NCI-H1417 treated with DMSO at 0.1 percent for 48 hours (cell line): Measurements from ENCODE around the gene PCDH15.

ENCODE experiments used
- DNase-seq: peaks from one replicate; lab custom pipeline; 2025; lab: John Stamatoyannopoulos, UW

The PCDH15 gene

DNA sequence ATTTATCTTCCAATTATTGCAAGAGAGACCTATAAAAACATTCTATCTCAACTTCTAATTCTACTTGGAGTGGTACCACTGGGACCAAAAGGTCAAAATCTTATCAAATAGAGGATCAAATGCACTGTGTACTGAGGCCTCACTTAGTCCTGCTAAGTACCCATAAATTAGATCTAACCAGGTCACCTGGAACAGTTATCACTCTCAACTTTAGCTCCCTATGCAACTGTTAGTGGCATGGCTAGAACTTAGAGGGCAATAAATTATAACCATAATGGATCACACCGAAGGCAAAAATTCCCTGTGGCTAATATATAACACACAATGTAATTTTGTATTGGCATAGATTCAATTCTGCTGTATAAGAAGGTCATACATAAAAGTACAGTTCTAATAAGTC, 428.9 kb downstream of the PCDH15 start:
- DNase-seq, result no peak

DNA sequence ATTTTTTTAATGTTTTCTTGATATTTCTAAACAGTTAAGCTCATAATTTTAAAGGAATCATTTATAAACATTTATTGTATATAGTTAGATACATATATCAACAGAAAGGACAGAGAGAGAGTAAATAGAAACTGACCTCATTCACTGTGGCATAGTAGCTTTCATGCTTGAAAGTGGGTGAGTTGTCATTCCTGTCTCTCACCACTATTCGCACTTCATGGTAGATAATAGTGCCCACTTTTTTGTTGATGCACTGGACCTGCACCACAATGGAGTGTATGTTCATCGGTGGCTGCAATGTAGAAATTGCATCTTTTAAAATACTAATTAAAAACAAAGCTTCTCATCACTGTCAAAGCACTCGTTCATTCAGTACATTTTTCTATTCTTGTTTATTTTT, 432.0 kb downstream of the PCDH15 start:
- DNase-seq, result no peak

DNA sequence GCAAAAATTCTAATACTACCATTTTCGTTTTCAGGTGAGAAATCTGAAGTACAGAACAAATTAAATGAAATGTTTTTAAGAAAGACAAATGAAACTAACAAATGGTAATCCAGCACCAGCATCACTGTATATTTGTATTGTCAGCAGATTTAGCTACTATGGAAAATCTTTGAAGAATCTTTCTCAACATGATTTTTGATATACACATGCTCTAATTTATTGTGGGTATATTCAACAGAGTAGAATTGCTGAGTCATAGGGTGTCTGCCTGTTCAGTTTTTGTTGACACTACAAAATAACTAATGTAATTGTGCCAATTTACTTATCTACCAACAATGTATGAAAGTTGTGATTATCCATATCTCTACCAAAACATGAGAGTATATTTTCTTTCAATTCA, 437.6 kb downstream of the PCDH15 start:
- no peak for DNase-seq

DNA sequence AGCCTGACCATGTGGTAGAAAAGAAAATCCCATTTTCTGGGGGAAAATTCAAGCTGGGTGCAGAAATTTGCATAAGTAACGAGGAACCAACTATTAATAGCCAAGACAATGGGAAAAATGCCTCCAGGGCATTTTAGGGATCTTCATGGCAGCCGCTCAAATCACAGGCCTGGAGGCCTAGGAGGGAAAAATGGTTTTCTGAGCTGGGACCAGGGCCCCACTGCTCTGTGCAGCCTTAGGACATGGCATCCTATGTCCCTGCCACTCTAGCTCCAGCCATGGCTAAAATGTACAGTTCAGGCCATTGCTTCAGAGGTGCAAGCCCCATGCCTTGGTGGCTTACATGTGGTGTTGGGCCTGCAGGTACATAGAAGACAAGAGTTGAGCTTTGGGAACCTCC, 459.0 kb downstream of the PCDH15 start:
- no peak for DNase-seq

DNA sequence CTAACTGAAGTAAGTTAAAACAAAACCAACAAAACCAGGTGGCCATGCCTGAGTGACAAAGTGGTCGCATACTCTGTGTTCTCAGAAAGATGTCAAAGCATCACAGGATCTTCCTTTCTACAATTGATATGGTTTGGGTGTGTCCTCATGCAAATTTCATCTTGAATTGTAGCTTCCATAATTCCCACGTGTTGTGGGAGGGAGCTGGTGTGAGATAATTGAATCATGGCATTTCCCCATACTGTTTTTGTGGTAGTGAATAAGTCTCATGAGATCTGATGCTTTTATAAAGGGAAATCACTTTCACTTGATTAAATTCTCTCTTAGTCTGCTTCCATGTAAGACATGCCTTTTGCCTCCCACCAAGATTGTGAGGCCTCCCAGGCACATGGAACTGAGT, 465.7 kb downstream of the PCDH15 start:
- DNase-seq, result no peak

DNA sequence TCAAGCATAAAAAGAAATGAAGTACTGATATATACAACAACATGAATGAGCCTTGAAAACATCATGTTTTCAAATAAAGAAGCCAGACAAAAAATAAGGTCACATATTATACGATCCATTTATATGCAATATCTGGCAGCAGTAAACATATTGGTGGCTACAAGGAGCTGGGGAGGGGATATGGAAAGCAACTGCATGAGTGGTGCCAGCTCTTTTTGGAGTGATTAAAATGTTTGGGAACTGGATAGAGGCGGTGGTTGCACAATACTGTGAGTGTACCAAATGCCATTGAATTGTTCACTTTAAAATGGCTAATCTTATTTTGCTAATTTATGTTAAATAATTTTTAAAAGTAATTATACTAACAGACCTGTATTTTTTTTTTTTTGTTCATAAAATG, 481.7 kb downstream of the PCDH15 start:
- DNase-seq, result no peak

DNA sequence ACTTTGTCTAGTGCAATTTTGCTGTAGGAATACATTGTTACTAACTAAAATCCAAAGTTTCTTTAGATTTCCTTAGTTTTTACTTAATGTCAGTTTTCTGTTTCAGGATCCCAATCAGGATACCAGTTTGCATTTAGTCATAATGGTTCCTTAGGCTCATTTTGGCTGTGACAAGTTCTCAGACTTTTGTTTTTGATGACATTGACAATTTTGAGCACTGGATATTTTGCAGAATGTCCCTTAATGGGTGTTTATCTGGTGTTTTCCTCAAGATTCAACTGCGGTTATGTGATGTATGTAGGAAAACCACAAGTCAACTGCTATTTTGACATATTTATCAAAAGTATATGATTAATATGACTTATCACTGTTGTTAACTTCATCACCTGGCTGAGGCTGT, 482.6 kb downstream of the PCDH15 start:
- DNase-seq, result no peak

DNA sequence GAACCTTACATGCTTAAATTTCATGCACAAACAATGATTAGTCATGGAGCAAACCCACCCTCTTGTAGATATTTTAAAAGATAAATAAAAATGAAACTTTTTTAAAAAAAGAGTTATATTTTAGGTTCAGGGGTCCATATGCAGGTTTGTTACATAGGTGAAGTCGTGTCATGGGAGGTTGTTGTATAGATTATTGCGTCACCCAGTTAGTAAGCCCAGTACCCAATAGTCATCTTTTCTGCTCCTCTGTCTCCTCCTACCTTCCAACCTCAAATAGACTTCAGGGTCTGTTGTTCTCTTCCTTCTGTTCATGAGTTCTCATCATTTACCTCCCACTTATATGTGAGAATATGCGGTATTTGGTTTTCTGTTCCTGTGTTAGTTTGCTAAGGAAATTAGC, 486.6 kb downstream of the PCDH15 start:
- DNase-seq, result no peak

DNA sequence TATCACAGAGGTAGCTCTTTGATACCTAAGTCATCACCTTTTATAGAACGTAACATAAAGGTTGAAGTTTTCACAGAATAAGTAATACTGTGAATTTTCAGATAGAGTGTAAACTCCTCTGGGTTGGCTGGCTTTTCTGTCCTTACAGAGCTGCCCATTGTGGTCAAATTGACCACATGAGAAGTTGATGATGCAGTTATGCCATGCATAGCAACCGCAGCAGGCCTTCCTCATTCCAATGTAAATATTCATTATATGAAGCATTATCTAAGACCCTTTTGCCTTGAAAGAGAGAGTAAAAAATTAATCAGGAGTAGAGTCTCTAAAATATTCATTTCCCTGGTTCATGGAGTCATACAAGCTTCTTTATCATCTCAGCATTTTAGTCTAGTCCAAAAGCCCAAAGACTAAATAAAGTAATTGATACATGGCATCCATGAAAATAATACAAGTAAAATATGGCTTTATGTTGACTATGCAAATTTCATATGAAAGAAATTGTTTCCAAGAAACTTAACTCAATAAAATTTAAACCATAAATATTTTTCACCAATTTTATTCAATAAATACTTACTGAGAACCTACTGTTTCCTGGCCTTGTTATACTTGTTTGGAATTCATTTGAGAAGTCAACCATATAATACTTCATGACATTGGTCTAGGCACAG, 516.4 kb downstream of the PCDH15 start:
- DNase-seq, result no peak

DNA sequence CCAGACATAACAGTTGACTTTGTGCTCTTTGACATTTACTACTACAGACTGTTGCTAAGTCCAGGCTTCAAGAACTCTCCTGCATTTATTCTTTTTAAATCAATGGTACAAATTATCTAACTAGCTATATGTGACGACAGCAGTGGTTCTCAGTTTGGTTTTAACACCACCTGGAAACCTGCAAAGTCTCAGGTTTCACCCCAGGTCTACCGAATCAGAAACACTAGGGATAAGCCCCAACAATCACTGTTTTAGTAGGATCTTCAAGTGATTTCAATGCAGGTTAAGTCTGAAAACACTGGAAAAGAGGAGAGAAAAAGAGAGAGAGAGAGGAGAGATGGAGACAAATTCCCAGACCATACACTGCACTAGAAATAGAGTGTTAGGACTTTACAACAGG, 519.0 kb downstream of the PCDH15 start:
- no peak for DNase-seq

DNA sequence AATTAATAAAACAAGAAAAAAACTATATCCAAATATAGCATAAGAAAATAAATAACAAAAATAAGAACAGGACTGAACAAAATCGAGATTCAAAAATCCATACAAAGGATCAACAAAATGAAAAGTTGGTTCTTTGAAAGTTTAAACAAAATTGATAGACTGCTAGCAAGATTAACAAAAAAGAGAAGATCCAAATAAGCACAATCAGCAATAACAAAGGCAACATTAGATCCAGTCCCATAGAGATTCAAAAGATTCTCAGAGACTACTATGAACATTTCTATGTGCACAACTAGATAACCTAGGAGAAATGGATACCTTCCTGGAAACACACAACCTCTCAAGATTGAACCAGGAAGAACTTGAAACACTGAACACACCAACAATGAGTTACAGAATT, 534.6 kb downstream of the PCDH15 start:
- no peak for DNase-seq

DNA sequence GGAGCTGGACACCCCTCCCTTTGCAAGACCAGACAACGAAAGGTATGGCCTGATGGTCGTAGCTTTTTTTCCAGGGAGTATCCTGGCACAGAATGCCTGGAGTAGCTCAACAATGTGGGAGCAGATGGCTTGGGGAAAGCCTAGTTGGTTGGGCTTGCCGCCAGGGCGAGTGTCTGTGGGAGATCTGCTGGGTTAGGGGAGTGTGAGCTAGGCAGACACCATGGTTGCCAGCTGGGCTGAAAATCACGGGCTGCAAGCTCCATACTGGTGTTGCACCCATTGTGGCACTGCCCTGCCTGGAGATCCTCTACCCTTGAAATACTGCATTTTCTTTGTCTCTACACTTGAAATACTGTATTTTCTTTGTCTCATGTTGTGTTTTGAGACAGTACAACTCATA, 538.3 kb downstream of the PCDH15 start:
- no peak for DNase-seq

DNA sequence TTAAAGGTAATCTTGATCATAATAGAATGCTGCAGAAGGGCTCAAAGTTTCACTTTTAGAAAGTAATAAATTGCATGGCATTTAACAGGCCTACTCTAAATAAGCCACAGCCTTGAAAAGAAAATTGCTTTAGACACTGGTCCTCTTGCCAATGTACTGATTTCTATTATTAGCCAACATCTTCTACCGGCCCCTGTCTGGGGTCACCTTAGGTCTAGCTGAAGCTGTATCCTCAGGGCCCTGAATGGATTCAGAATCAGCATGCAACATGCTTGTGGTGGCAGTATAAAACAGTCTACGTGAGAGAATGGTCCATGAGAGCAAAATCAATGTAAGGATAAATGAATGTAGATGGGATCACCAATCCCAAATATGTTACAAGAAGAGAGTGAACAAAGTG, 541.9 kb downstream of the PCDH15 start:
- no peak for DNase-seq

DNA sequence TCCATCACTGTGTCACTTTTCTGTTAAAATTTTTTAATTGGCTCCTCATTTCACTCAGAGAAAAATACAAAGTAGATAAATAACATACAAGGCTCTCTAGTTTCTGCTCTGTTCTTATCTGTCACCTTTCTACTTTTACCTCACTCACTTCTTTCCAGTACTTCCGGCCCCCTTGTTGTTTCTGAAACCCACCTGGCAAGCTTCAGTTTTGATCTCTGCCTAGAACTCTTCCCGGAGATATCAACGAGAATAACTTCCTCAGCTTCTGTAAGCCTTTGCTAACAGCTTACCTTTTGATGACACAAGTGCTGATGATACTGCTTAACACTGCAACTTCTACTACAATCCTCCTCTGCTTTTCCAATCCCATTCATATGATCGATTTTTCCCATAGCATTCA, 566.2 kb downstream of the PCDH15 start:
- no peak for DNase-seq

DNA sequence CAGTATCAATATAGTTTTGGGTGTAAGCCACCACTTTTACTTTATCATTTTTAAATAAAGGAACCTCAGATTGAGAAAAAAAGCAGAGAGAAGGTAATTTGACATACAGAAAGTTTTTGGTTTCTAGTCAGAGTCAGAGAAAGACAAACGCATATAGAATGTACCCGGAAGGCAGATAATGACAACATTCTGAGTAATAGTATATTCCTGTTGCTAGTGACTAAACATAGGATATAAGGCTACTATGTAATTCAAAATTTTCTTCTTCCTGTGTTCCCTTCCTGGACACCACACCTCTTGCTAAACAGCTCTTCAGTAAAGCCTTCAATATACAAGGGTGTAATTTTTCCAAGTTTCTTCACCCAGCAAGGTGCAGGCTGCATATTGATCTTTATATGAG, 597.6 kb downstream of the PCDH15 start:
- no peak for DNase-seq

DNA sequence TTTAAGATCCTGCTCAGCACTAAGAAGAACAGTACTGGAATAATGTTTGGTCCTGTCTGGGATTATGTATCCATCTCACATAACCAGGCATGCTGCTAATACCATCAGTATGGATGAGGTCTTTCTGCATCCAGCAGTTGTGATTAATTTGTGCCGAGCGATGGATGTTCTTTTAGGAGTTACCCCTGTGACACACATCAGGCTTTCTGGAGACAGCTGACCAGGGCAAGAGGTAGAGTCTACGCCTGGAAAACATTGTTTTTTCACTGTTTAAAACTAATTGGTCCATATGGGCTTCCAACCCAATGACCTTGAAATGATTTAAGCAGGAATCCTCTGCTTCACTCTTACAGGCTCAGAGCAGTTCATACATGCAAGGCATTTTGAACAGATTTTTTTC, 603.0 kb downstream of the PCDH15 start:
- DNase-seq, result no peak

DNA sequence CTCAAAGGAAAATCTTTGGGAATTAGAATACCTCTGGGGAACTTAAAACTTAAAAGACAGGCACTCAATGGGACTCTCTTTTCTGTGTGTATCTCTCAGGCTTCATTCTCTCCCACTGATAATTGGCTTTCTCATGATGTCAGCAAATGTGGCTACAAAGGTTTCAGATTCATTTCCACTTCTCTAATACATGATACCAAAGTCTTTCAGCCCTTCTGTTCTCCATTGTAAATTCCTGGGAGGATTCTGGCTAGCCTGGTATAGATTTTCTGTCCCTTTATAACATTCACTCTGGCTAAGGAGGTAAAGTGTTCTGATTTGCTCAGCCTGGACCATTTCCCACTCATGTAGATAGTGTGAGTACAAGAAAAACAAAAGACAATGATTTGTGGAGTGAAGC, 606.2 kb downstream of the PCDH15 start:
- no peak for DNase-seq

DNA sequence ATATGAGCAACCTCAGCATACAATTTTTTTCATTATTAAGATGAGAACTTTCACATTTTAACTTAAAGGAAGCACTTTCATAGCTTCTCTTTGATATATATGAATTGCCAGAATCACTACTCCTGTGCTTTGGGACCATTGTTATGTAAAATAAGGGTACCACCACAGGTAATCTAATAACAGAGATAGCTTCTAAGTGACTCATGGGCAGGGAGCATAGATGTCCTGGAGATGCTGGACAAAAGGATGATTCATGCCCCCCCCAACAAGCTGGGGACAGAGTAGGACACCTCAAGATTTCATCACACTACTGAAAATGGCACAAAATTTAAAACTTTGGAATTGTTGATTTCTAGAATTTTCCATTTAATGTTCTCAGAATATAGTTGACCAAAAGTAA, 641.1 kb downstream of the PCDH15 start:
- DNase-seq, result no peak

DNA sequence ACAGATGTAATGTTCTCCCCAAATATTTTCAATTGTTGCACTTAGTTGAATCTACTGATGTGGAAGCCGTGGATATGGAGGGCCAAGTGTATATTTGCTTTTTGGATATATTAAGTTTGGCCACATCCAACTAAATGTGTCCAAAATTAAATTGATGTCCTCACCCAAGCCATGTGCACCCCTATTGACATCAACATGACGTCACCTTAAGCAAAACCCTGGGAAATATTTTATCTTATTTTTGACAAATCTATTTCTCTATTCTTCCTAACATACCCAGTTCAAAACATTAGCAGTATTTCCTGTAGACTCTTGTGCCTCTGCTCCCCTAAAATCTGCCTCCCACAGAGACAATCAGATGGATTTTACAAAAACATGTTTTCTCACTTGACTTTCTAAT, 652.5 kb downstream of the PCDH15 start:
- DNase-seq, result no peak

DNA sequence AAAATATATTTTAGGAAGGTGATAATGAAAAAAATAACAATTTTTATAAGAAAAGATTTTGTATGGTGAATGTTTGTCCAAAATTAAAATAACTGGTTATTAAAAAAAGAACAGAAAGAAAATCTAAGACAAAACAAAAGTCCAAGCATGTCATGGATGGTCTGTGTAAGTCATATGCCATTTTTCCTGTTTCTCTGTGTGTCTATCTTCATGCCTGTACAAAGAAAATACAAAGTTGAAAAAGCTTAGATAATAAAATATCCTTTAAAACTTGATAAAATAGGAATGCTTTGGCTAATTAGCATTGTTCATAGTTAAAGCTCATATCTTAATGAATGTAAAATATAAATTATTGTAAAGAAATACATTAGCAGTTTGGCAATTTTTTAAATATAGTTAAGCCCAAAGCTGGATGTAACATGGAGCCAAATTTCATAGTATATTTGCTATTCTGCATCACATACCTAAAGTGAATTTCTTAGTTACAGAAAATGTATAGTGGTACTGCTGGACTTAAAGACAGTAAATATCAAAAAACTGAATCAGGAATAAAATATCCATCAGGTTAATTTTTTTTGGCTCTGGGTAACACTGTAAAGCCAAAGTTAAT, 661.1 kb downstream of the PCDH15 start:
- no peak for DNase-seq

DNA sequence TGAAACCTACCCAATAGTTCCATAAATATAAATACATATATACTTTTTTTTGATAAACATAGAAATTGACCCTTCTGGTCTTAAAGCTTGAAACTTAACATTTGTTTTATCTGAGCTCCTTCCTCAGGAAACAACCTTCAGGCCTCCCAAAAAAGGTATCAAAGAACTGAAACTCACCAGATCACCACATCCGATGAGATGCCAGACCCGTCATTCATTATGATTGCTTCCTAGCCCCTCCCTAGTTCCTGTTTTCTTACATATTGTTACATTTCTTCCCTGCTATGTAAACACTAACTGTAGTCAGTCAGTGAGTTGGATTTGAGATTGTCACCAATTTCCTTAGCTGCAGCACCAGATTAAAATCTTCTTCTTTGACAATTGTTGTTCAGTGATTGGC, 663.6 kb downstream of the PCDH15 start:
- no peak for DNase-seq

DNA sequence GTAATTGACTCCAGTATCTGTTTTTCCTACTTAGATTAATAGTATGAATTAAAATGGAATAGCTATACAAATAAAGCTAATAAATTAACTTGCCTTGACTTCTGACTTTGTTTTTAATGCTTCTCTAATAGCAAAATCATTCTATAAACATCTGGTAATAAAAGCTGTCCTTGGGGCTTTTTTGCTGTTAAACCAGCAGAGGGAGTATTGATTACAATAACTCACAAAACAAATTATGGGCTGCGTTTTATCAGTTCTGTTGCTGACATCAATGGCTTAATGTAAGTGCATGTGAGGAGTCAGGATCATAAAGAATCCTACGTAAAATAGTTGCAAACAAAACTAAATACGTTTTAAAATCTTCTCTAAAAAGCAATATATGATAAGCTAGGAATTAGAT, 667.8 kb downstream of the PCDH15 start:
- no peak for DNase-seq

DNA sequence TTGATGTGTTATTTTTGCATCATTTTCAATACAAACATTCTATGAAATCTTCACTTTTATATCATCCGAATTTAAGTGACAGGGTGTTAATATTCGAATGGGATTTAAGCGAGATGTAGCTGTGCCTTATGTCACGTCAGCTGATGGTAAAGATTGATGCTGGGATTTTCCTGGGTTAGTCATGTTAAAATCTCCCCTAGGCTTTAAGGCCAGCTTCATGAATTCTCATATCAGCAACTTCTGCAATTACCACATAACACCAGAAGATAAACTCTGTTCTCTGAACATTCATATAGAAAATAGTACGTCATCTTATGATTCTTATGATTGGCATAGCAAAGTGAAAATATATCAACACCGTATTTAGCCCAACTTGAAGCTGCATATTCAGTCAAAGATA, 669.2 kb downstream of the PCDH15 start:
- DNase-seq, result no peak

DNA sequence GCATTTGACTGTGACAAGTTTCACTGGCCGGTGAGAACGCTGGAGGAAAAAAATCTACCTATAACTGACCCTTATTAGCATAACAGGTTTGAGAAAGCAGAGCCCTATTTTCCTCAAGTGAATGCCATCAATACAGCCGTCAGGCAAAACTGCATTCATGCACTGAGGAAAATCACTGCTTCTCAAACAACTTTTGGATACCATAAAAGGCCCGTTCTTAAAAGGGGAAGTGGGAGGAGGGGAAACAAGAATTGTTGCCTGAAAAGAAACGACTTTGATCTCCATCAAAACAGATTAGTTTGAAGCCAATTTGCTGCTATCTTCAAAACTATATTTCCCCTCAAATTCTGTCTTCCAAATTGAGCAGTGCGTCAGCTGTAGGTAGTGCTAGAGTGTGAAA, 670.6 kb downstream of the PCDH15 start:
- no peak for DNase-seq
